Muscle layer of duodenum (tissue), 2 donors: ENCODE data around the gene GTPBP2.
A peak's percentile ranks its signal among the peaks of the same experiment; 100 is the strongest.

Experiments
- H3K27ac ChIP-seq: one replicate; pipeline ENCODE4 v1.7.0; 2013; ENCODE audit warnings: mild to moderate bottlenecking, low read length
- H3K27me3 ChIP-seq: one replicate; pipeline ENCODE4 v1.7.0; 2013; ENCODE audit warnings: low read depth, mild to moderate bottlenecking, control low read depth, low read length
- H3K36me3 ChIP-seq, 2 donors: one replicate each; pipeline ENCODE4 v1.7.0; 2013; ENCODE audit warnings: low read length in 2 of 2, control low read depth in 1 of 2, mild to moderate bottlenecking in 1 of 2; ENCODE audit not compliant: insufficient read depth in 2 of 2, control insufficient read depth in 1 of 2
- H3K4me1 ChIP-seq, 2 donors: one replicate each; pipeline ENCODE4 v1.7.0; 2013; ENCODE audit warnings: low read length in 2 of 2, mild to moderate bottlenecking in 2 of 2, control low read depth in 1 of 2, moderate library complexity in 1 of 2; ENCODE audit not compliant: insufficient read depth in 2 of 2, control insufficient read depth in 1 of 2
- H3K4me3 ChIP-seq, 2 donors: one replicate each; pipeline ENCODE4 v1.7.0; 2013; ENCODE audit warnings: low read length in 2 of 2, low read depth in 1 of 2, mild to moderate bottlenecking in 1 of 2
- H3K9me3 ChIP-seq, 2 donors: one replicate each; pipeline ENCODE4 v1.7.0; 2013; ENCODE audit warnings: low read length in 2 of 2, control low read depth in 1 of 2, mild to moderate bottlenecking in 1 of 2; ENCODE audit not compliant: control insufficient read depth in 1 of 2
- donor health status: healthy.

GTPBP2 gene

DNA sequence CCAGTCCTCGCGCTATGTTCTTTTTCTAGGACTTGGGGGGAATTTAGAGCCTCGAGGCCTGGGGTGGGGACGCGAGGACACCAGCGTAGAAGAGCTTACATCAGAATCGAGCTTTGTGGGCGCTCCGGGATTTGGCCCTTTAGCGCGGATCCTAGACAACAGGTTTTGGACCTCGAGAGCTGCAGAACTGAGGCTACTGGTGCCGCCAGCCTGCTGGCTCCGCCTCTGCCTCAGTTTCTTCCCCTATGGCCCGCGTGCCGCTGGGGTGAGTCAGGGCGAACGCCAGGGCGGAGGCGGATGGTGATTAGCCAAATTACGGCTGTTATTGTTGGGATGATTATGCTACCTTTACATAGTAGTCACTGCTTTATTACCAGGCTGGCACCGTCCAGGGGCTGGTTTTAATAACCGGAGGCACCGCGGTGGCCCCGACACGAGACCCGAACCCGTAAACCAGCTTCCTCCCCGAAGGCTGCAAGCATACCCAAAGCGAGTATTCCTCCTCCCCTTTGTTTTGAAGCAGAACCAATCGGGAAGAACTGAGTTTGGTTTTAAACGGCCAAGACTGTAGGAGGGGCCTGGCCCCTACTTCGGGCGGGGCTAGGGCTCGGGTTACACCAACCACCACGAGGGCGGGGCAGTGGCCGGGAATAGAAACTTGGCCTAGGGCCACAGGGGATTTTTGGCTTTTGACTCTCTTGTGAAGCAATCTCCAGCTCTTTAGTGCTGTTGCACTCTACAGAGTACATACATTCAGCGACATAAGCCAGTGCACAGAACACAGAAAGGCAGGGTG, 639 bp upstream of the GTPBP2 start:
- Histone ChIP-seq H3K4me3 (peak overlapping the region; percentile 63 to 88), H3K27me3 (no peaks in the 10 kb centered on the region), H3K36me3 (peaks cover 8 to 15% of the 10 kb centered on the region in 2 donors), H3K9me3 (no peaks in the 10 kb centered on the region), H3K27ac (peak overlapping the region; percentile 92), H3K4me1 (peaks cover 6 to 12% of the 10 kb centered on the region in 2 donors)

DNA sequence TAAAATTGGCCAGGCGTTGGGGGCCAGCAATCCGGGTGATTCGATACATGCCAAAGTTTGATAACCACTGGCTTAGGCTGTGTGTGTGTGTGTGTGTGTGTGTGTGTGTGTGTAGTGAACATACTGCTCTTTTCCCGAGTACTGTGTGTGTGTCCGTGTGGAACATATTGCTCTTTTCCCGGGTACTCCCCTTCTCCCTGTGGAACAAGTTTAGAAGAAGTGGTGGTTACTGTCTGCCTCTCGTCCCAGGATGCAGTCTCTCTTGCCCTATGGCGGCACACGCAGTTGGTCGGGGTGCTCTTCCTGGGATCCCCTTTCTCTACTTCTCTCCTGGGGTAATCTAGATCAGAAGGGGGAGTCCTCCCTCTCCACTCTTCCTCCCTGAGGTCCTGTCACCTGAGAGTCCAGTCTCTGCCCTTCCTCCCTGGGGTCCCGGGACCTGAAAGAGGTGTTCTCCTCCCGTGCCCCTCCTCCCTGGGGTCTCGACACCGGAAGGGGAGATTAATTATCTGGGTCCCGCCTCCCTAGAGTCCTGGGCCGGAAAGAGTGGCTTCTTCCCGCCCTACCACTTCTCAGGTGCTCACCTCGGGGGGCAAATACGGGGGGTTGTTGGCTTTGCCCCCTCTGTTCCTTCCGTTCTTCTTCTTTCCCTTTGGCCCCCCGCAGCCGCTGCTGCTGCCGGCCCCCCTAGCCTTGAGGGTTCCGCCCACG, 516 bp downstream of the GTPBP2 start:
- Histone ChIP-seq H3K27me3 (no peaks in the 10 kb centered on the region), H3K27ac (peak overlapping the region; percentile 95), H3K4me3 (peak overlapping the region; percentile 63 to 99), H3K36me3 (peaks cover 19 to 27% of the 10 kb centered on the region in 2 donors), H3K9me3 (no peaks in the 10 kb centered on the region), H3K4me1 (peaks cover 6 to 12% of the 10 kb centered on the region in 2 donors)

DNA sequence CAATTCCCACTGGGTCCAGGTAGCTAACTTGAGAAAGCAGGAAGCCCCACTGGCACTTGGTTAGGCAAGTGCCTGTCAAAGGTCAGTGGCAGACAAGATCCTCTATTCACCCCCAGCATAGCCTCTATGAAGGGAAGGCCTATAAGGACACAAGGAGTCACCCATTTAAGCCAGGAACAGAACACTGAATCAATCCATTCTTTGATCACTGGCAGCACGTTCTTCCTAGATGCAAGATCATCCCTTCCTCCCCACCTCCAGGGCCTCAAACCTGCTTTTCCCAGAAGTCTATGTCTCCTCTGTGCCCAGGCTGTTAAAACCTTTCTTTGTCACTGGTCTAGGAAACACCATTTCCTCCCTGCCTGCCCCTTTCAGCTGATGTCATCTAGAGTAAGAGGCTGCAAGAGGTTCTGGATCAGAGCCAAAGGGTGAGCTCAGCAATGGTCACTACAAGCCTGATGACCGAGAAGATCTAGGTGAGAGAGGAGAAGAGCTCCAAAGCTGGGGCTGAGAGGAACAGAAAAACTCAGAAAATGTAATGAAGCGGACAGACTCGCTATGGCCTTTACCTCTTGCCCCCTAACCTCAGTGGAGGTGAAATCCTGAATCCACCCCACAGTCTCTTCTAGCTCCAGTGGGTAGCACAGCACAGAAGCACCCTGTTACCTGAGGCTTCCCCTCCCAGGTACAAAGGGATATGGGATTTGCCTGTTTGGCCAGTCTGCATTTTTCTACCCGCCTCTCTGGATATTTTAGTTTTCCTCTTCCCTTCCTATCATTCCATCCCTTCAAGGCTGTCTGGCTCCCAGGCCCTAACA, 1.8 kb downstream of the GTPBP2 start:
- H3K36me3 ChIP-seq: peaks cover 22 to 37% of the 10 kb centered on the region in 2 donors
- peak overlapping the region; percentile 87 for H3K27ac ChIP-seq
- peak overlapping the region in 1 of 2 donors; percentile 19 for H3K4me3 ChIP-seq
- peaks cover 6 to 12% of the 10 kb centered on the region in 2 donors for H3K4me1 ChIP-seq
- no peaks in the 10 kb centered on the region for H3K27me3 ChIP-seq
- no peaks in the 10 kb centered on the region for H3K9me3 ChIP-seq

DNA sequence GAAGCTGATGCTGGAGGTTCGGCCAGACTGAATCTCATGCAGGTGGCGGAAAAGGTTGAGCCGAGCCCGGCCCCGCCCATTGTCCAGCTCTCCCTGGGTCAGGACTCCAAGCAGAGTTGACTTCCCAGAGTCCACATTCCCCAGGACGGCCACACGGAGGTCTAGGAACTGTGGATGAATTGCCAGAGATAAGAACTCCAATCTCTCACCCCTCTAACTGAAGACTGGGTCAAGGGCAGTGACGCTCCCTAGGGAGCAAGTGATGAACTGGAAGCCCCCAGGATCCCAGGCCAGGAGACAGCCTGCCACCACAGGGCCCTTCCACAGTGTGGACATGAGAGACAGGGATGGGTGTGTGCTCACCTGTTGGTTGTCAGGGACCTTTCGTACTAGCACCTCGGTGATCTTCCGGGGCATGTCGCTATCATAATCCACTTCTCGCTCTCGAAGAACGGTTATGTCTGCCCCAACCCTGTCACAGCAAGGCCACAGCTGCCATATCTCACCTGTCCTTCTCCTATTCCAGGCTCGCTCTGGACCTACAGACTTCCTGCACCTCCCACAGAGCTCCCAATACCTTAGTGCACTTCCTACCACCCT, 3.6 kb downstream of the GTPBP2 start:
- Histone ChIP-seq H3K4me1 (peaks cover 6 to 12% of the 10 kb centered on the region in 2 donors), H3K27ac (no peak overlapping the region), H3K9me3 (no peaks in the 10 kb centered on the region), H3K27me3 (no peaks in the 10 kb centered on the region), H3K36me3 (peaks cover 36 to 55% of the 10 kb centered on the region in 2 donors), H3K4me3 (no peak overlapping the region)

DNA sequence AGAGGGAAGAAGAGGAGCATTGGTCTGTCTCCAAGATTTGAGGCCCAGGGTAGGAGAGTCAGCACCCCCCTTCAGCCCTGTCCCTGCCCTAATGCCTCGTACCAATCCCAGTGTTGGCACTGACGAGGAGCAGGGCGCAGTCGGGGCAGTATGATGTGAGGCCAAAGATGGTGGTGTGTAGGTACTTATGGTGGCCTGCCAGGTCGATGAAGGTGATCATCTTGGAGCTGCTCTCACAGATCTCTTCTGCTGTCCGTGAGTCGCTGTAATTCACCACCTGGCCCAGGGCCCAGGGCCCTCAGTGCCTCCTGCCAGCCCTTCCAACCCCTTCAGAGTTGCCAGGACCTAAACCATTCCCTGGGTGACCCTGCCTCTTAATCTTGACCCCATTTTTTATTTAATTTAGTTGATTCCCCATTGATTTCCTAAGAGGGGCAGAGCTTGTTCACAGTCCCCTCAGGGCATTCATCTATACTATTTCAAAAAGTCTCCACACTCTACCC, 4.2 kb downstream of the GTPBP2 start:
- Histone ChIP-seq H3K36me3 (peaks cover 36 to 59% of the 10 kb centered on the region in 2 donors), H3K27ac (no peak overlapping the region), H3K9me3 (no peaks in the 10 kb centered on the region), H3K4me3 (no peak overlapping the region), H3K27me3 (no peaks in the 10 kb centered on the region), H3K4me1 (peaks cover 6 to 12% of the 10 kb centered on the region in 2 donors)

DNA sequence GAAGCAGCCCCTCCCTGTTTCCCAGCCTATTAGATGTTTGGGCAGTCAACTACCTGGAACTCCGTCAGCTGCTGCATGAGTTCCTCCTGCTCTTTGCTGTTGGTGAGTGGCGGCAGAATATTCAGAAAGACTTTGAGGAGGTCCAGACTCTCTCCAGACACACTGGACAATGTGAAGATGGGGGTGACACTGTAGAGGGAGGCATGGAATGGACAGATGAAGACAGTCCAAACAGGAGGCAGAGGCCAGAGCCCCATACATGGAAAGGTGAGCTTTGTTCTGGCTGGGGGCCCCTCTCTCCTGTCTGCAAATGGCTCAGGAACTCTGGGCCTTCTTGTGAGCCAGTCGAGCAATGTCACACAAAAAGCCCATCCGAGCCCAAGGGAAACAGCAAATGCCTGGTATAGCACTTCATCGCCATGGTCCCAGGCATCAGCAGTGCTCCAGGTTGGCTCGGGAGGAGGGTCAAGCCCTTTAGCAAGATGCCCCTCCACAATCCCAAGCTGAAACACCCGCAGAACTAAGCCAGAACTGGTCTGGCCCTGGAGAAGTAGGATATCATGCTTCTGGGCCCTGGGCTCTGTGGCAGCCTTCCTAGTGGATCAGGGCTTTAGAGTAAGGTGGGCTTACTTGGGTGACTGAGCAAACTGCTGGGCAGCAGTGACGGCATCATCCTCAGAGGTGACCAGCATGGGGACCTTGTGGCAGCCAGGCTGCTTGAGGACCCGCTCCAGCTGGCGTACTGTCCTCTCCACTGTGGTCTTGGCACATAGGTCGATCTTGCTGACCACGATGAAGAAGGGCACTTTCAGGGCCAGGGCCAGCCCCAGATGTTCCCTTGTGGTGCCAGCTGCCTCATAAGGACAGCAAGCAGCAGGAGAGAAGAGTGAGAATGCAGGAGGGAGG, 4.9 kb downstream of the GTPBP2 start:
- no peak overlapping the region for H3K4me3 ChIP-seq
- no peaks in the 10 kb centered on the region for H3K9me3 ChIP-seq
- peaks cover 36 to 65% of the 10 kb centered on the region in 2 donors for H3K36me3 ChIP-seq
- H3K4me1 ChIP-seq: peaks cover 6 to 12% of the 10 kb centered on the region in 2 donors
- H3K27ac ChIP-seq: no peak overlapping the region
- H3K27me3 ChIP-seq: no peaks in the 10 kb centered on the region

DNA sequence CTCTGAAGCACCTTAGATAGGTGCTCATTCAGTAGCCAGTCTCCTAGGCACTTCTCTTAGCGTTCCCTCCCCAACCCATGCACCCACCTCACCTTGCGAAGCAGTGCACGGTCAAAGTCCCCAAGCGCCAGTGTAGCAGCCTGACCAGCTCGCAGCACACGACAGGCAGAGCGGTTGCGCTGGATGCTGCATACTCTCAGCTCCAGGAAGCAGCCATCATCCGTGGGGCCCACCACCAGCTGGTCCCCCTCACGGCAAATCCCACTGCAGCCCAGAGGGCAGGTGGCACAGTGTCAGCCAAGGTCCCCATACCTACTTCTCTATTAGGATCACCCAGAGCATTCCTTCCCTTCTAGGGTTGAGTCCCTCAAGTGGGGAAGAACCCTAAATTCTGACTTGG, 6.5 kb downstream of the GTPBP2 start:
- peaks cover 3 to 5% of the 10 kb centered on the region in 2 donors for H3K4me1 ChIP-seq
- no peak overlapping the region for H3K4me3 ChIP-seq
- H3K27ac ChIP-seq: no peak overlapping the region
- H3K27me3 ChIP-seq: no peaks in the 10 kb centered on the region
- peaks cover 36 to 65% of the 10 kb centered on the region in 2 donors for H3K36me3 ChIP-seq
- H3K9me3 ChIP-seq: no peaks in the 10 kb centered on the region

DNA sequence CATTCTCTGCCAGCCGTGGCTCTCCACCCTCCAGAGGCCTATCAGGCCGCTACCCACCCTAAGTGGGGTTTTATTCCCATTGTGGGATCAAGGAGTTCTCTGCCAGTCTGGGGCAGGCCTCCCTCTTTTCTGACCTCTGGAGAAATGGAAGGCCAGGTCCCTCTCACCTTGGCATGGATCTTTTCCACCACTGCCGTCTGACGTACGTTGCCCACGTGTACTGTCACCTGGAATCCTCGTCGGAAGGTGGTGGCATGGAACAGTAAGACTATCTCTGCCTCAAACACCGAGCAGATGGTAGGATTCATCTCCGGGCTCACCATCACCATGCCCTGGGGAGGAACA, 7.3 kb downstream of the GTPBP2 start:
- H3K9me3 ChIP-seq: no peaks in the 10 kb centered on the region
- peaks cover 36 to 65% of the 10 kb centered on the region in 2 donors for H3K36me3 ChIP-seq
- no peaks in the 10 kb centered on the region for H3K27me3 ChIP-seq
- no peak overlapping the region for H3K27ac ChIP-seq
- H3K4me1 ChIP-seq: no peaks in the 10 kb centered on the region
- no peak overlapping the region for H3K4me3 ChIP-seq

DNA sequence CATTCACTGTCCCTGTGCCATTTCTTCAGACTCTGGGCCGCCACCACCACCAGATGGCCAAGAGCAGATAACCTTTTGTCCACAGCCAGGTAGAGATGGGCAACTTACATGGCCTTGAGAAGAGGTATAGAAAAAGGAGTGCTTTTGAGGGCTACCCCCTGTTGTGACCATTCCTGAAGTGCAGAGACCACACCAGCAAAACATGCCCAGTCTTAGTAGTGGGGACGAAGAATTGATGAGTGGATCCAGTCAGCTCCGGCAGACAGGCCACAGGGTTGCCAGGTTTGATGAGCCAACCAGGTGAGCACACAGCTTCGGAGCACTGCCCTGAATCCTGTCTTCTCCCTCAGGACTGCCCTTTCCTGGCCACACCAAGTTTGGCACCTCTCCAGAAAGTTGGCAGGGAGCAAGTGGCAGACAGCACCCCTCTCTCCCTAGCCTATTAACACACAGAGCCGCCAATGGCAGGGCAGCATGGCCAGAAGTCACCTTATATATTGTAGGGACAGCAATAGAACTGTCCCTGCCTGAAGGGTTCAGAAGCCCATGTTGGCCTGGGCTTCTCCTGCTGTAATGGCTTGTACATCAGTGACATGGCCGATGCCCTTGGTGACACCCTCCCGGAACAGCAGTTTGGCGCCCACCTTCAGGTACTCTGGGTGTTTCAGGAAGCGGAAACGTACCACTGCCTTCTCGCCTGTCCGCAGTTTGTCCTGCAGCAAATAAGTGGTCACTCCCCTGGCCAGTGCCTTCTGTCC, 7.8 kb downstream of the GTPBP2 start:
- Histone ChIP-seq H3K4me1 (no peaks in the 10 kb centered on the region), H3K36me3 (peaks cover 36 to 65% of the 10 kb centered on the region in 2 donors), H3K4me3 (no peak overlapping the region), H3K9me3 (no peaks in the 10 kb centered on the region), H3K27me3 (no peaks in the 10 kb centered on the region), H3K27ac (no peak overlapping the region)
